GM19023 (cell line): ENCODE measurements around the gene GAMT.

Experiments used
- ATAC-seq: cut with Tn5 transposase; IDR thresholded peaks from one replicate; pipeline ENCODE4 v1.9.1; 2021; ENCODE audit warnings: mild to moderate bottlenecking, moderate library complexity; ENCODE audit not compliant: unreplicated experiment

Gene GAMT

DNA sequence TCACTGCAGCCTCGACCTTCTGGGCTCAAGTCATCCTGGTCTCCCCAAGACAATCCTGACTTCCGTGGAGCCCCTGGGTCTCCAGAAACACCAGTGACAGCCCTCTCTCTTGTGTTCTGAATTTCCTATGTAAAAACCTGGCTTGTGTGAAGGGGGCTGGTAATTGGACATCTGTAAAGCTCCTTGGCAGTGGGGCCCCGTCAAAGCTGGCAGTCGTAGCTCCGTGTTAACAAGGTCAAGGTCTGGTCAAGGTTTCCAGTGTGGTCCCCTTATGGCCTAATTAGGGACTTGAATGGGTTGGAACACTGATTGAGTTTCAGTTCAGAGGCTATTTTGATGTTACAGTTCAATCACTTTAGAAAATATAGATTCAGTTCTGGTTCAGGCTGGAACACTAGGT is 50.5 kb downstream of the GAMT start:
- ATAC-seq = no peak

DNA sequence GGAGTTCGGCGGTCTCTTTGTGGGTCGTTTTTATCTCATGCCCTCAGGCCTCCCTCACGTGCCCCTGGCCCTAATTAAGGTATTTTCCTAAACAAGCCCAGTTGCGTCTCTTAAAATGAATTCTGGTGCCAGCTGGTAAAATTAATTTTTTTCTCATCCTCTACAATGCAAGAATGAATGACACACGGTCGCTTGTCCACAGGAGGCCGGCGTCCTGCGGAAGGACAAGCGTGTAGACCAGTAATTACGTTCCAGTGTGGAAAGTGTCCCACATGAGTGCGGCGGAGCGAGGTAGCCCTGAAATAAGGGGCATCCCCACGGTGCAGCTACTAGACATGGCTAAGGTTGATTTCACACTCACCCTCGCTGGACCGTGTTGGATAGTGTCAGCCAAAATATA is 52.1 kb downstream of the GAMT start:
- ATAC-seq = no peak
